BLaER1 treated with 17β-estradiol and CSF1 and Interleukin-3, amounts not matched to agents 10 nM and 100 nM (cell line): Measurements from ENCODE around the gene SLC45A2.
"Not testable (repeated sequence)": the region's sequence is repeated elsewhere in the genome, so short reads cannot be mapped to it uniquely, and the experiment has no call there.

Experiments
- H3K27ac ChIP-seq, 11 experiments: shearing (Covaris generic); formaldehyde crosslinking; 2 replicates each; pipeline ENCODE4 v1.8.1; 2022
- H3K27me3 ChIP-seq, 11 experiments: shearing (Covaris generic); formaldehyde crosslinking; 2 replicates each; pipeline ENCODE4 v1.8.1; 2022
- H3K36me3 ChIP-seq, 11 experiments: shearing (Covaris generic); formaldehyde crosslinking; 2 replicates each; pipeline ENCODE4 v1.8.1; 2022
- H3K4me1 ChIP-seq, 10 experiments: shearing (Covaris generic); formaldehyde crosslinking; 2 replicates each; pipeline ENCODE4 v1.8.1; 2022
- H3K4me2 ChIP-seq, 11 experiments: shearing (Covaris generic); formaldehyde crosslinking; 2 replicates each; pipeline ENCODE4 v1.8.1; 2022
- H3K4me3 ChIP-seq, 10 experiments: shearing (Covaris generic); formaldehyde crosslinking; 2 replicates each; pipeline ENCODE4 v1.8.1; 2022
- H3K9ac ChIP-seq, 11 experiments: shearing (Covaris generic); formaldehyde crosslinking; 2 replicates each; pipeline ENCODE4 v1.8.1; 2022
- H3K9me3 ChIP-seq, 11 experiments: shearing (Covaris generic); formaldehyde crosslinking; replicated peaks in 1 of 11; 2 replicates each; pipeline ENCODE4 v1.8.1; 2022
- H4K20me1 ChIP-seq, 11 experiments: shearing (Covaris generic); formaldehyde crosslinking; 2 replicates each; pipeline ENCODE4 v1.8.1; 2022
- Cebpa-rat ChIP-seq, 11 experiments: shearing (Covaris generic); IDR thresholded peaks; 2 replicates each; pipeline ENCODE4 v1.8.1; 2022

Gene SLC45A2

DNA sequence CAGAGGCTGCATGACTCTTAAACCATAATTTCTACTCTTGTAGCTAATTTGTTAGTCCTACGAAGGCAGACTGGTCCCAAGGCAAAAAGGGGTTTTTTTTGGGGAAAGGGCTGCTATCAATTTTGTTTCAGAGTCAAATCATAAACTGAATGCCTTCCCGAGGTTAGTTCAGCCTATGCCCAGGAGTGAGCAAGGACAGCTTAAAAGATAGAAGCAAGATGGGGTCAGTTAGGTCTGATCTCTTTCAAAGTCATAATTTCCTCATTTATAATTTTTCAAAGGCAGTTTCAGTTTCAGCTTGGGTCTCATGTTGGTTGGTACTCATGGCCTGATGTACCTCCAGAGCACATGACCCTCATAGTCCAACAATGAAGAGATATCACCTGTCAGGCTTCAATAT, 56.2 kb downstream of the SLC45A2 start:
- no peaks in the 10 kb centered on the region; a peak in 1 of 22 replicates for H3K27me3 ChIP-seq
- no peak overlapping the region for H3K9ac ChIP-seq
- no peaks in the 10 kb centered on the region for H4K20me1 ChIP-seq
- no peak overlapping the region for H3K27ac ChIP-seq
- H3K4me3 ChIP-seq = no peak overlapping the region
- no peaks in the 10 kb centered on the region for H3K36me3 ChIP-seq
- peaks cover 0 to 6% (median under 1%) of the 10 kb centered on the region in 10 experiments; a peak in 8 of 20 replicates for H3K4me1 ChIP-seq
- no peak overlapping the region for H3K4me2 ChIP-seq
- H3K9me3 ChIP-seq = no peaks in the 10 kb centered on the region
- no peak for TF ChIP-seq Cebpa-rat (IDR thresholded peaks at IDR 0.05)

DNA sequence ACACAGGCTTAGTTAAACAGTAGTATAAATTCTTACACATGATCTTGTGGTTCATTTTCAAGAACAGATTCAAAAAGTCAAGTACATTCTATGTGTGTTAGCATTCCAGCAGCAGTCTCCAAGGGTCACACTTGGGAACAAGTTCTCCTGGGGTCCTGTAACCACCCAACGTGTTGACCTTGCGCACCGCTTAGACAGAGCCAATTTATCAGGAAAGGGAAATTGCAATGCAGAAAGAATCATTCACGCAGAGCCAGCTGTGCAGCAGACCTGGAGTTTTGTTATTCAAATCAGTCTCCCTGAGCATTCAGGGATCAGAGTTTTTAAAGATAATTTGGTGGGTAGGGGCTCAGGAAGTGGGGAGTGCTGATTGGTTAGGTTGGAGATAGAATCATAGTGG, 56.8 kb downstream of the SLC45A2 start:
- H3K27me3 ChIP-seq = no peaks in the 10 kb centered on the region; a peak in 1 of 22 replicates
- no peak overlapping the region for H3K9ac ChIP-seq
- H3K36me3 ChIP-seq = no peaks in the 10 kb centered on the region
- no peak overlapping the region for H3K27ac ChIP-seq
- no peaks in the 10 kb centered on the region for H4K20me1 ChIP-seq
- H3K4me1 ChIP-seq = peaks cover 0 to 9% (median under 1%) of the 10 kb centered on the region in 10 experiments; a peak in 7 of 20 replicates
- no peak overlapping the region for H3K4me3 ChIP-seq
- no peaks in the 10 kb centered on the region for H3K9me3 ChIP-seq
- no peak for TF ChIP-seq Cebpa-rat (IDR thresholded peaks at IDR 0.05)
- H3K4me2 ChIP-seq = no peak overlapping the region

DNA sequence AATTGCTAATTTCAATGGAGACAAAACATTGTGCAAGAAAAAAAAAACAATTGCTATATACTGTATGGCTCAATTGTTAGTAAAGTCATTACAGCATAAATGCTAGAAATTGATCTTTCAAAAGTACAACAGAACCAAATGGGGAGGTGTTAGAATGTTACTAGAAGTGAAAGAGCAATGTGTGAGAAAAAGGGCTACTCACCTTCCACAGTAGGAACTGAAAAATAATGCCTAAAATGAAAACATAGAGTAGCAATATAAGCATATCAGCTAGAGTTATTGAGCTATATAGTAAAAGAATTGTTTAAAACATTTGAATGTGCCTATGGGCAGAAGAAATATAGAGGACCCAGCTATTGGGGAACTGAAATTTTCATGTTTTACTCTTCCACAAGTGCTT, 59.2 kb downstream of the SLC45A2 start:
- no peaks in the 10 kb centered on the region; a peak in 1 of 22 replicates for H3K27me3 ChIP-seq
- H3K4me1 ChIP-seq = peaks cover 0 to 15% (median 2%) of the 10 kb centered on the region in 10 experiments; a peak in 13 of 20 replicates
- no peak overlapping the region for H3K4me2 ChIP-seq
- no peak for TF ChIP-seq Cebpa-rat (IDR thresholded peaks at IDR 0.05)
- no peak overlapping the region for H3K9ac ChIP-seq
- no peak overlapping the region for H3K4me3 ChIP-seq
- H3K36me3 ChIP-seq = no peaks in the 10 kb centered on the region
- no peaks in the 10 kb centered on the region for H4K20me1 ChIP-seq
- H3K27ac ChIP-seq = no peak overlapping the region
- no peaks in the 10 kb centered on the region; a peak in 1 of 22 replicates for H3K9me3 ChIP-seq

DNA sequence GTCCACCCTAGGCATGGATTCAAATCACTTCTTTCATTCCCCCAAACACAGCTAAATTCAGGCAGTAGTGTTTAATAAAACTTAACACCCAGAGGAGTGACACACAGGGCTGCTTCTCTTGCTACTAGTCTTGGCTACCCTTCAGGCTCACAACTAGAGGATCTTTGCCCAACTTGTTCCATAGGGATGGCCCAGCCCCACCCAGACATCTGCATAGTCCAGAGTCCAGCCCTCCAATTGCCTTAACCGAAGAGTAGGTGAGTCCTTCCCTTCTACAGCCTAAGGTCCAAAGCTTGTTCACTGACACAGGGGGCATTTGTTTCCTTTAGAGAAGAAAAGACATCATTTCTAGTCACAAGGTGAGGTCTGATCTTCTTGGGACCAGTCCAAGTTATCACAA, 63.5 kb downstream of the SLC45A2 start:
- H3K27ac ChIP-seq = no peak overlapping the region
- no peaks in the 10 kb centered on the region; a peak in 1 of 22 replicates for H3K27me3 ChIP-seq
- no peak overlapping the region for H3K4me3 ChIP-seq
- TF ChIP-seq Cebpa-rat (IDR thresholded peaks at IDR 0.05) = no peak
- no peaks in the 10 kb centered on the region for H4K20me1 ChIP-seq
- H3K4me1 ChIP-seq = peaks cover 0 to 18% (median 10%) of the 10 kb centered on the region in 10 experiments; a peak in 13 of 20 replicates
- H3K4me2 ChIP-seq = no peak overlapping the region
- H3K36me3 ChIP-seq = no peaks in the 10 kb centered on the region
- H3K9me3 ChIP-seq = peaks cover 32 to 40% (median 36%) of the 10 kb centered on the region in 11 experiments
- no peak overlapping the region for H3K9ac ChIP-seq

DNA sequence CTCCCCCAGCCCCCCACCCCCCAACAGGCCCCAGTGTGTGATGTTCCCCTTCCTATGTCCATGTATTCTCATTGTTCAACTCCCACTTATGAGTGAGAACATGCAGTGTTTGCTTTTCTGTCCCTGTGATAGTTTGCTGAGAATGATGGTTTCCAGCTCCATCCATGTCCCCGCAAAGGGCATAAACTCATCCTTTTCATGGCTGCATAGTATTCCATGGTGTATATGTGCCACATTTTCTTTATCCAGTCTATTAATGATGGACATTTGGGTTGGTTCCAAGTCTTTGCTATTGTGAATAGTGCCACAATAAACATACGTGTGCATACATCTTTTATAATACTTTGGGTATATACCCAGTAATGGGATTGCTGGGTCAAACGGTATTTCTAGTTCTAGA, 69.6 kb downstream of the SLC45A2 start:
- not testable (repeated sequence) for H3K4me2 ChIP-seq
- H3K9me3 ChIP-seq = peaks cover 44 to 59% (median 51%) of the 10 kb centered on the region in 11 experiments

DNA sequence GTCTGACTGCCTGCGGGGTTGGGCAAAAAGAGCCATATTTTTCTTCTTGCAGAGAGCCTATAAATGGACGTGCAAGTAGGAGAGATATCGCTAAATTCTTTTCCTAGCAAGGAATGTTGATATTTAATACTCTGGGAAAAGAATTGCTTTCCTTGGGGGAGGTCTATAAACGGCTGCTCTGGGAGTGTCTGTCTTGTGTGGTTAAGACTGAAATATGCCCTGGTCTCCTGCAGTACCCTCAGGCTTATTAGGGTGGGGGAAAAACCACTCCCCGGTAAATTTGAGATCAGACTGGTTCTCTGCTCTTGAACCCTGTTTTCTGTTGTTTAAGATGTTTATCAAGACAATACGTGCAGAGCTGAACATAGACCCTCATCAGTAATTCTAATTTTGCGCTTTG, 78.2 kb downstream of the SLC45A2 start:
- H3K4me1 ChIP-seq, H3K9ac ChIP-seq, H3K4me3 ChIP-seq, H3K36me3 ChIP-seq, H3K27me3 ChIP-seq, H4K20me1 ChIP-seq, H3K27ac ChIP-seq, H3K4me2 ChIP-seq: not testable (repeated sequence)
- H3K9me3 ChIP-seq = peaks cover 60 to 89% (median 70%) of the 10 kb centered on the region in 11 experiments

More for the DNA sequence above, 69.6 kb downstream of the SLC45A2 start:
- H3K9ac ChIP-seq, H3K4me3 ChIP-seq, H4K20me1 ChIP-seq, H3K4me1 ChIP-seq, H3K36me3 ChIP-seq, H3K27ac ChIP-seq, H3K27me3 ChIP-seq: not testable (repeated sequence)

DNA sequence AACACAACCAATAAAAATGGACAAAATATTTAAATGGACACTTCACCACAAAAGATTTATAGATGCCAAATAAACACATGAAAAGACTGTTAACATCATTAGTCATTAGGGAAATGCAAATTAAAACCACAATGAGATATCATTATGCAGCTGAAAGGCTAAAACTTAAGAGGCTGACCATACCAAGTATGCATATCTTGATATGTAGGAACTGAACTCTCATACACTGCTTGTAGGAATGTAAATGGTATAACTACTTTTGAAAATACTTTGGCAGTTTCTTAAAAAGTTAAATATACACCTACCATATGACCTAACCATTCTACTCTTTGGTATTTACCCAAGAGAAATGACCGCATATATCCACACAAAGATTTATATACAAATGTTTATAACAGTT, 79.1 kb downstream of the SLC45A2 start:
- Histone ChIP-seq H4K20me1 (no peaks in the 10 kb centered on the region), H3K27me3 (no peaks in the 10 kb centered on the region), H3K9me3 (peaks cover 64 to 95% (median 71%) of the 10 kb centered on the region in 11 experiments), H3K4me3 (no peak overlapping the region), H3K4me2 (no peak overlapping the region), H3K36me3 (no peaks in the 10 kb centered on the region), H3K9ac (no peak overlapping the region), H3K4me1 (no peaks in the 10 kb centered on the region), H3K27ac (no peak overlapping the region)
- TF ChIP-seq Cebpa-rat (IDR thresholded peaks at IDR 0.05) = no peak

DNA sequence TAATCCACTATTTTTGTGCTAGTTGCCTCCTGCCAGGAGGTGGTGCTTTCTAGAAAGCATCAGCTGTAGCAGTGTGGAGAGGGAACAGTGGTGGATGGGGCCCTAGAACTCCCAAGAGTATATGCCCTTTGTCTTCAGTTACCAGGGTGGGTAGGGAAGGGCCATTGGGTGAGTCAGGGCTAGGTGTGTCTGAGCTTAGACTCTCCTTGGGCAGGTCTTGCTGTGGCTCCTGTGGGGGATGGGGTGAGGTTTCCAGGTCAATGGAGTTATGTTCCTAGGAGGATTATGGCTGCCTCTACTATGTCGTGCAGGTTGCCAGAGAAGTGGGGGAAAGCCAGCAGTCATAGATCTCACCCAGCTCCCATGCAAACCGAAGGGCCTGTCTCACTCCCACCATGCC, 81.4 kb downstream of the SLC45A2 start:
- H3K27me3 ChIP-seq = no peaks in the 10 kb centered on the region
- no peak overlapping the region for H3K9ac ChIP-seq
- TF ChIP-seq Cebpa-rat (IDR thresholded peaks at IDR 0.05) = no peak
- no peaks in the 10 kb centered on the region for H3K4me1 ChIP-seq
- H4K20me1 ChIP-seq = no peaks in the 10 kb centered on the region
- H3K4me3 ChIP-seq = no peak overlapping the region
- no peak overlapping the region for H3K27ac ChIP-seq
- no peaks in the 10 kb centered on the region for H3K36me3 ChIP-seq
- H3K9me3 ChIP-seq = peaks cover 56 to 75% (median 62%) of the 10 kb centered on the region in 11 experiments
- no peak overlapping the region for H3K4me2 ChIP-seq

DNA sequence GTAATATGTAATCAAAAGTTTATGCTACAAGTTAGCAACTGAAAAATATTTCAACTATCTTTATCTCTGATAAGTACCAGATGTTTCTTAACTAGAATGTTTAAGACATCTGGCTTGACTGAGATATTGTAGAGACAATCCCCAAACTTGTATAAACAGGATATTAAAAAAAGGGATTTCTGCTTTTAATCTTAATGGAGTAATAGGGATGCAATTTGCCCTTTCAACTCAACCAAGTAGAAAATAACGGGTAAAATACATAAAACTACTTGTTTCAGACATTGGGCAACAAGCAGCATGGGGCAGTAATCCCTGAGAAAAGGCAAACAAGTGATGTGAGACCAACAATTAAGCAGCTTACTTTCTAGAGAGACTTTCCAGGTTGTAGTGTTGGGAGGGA, 83.3 kb downstream of the SLC45A2 start:
- Histone ChIP-seq H3K9me3 (peaks cover 37 to 56% (median 44%) of the 10 kb centered on the region in 11 experiments), H4K20me1 (no peaks in the 10 kb centered on the region), H3K4me3 (no peak overlapping the region), H3K4me2 (no peak overlapping the region), H3K27me3 (no peaks in the 10 kb centered on the region), H3K9ac (no peak overlapping the region), H3K36me3 (no peaks in the 10 kb centered on the region), H3K4me1 (no peaks in the 10 kb centered on the region), H3K27ac (no peak overlapping the region)
- TF ChIP-seq Cebpa-rat (IDR thresholded peaks at IDR 0.05) = no peak
